C4-2B (cell line): Measurements from ENCODE around the gene SAMM50.

Source experiments
- H3K27ac ChIP-seq: fragments of 450-650 bp; 2 replicates; pipeline ENCODE4 v1.5.1; 2017
- ZFX ChIP-seq: fragments of 450-650 bp; IDR thresholded peaks from 2 replicates; pipeline ENCODE4 v1.6.1; 2017
- TF ChIP-seq, protein P1 (sequence below): fragments of 450-650 bp; conservative IDR thresholded peaks from 2 replicates; pipeline ENCODE4 v1.5.1; 2017; ENCODE audit warnings: mild to moderate bottlenecking

Gene SAMM50

DNA sequence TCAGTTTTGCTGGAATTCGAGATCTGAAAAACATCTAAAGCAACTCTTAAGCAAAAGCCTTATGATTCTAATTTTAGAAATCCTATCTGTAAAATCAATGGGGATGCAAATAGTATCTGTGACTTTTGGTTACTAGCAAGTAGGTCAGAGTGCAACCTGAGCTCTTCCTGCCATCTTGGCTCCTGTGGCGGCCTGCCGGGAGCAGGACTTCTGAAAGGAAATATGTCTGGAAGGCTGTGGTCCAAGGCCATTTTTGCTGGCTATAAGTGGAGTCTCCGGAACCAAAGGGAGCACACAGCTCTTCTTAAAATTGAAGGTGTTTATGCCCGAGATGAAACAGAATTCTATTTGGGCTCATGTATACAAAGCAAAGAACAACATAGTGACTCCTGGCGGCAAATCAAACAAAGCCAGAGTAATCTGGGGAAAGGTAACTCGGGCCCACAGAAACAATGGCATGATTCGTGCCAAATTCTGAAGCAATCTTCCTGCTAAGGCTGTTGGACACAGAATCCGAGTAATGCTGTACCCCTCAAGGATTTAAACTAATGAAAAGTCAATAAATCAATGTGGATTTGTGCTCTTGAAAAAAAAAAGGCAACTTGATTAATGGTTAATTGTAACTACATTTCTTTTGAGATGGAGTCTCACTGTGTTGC lies 1.7 kb downstream of the SAMM50 start:
- no peak overlapping the region for H3K27ac ChIP-seq
- TF ChIP-seq, protein P1, sequence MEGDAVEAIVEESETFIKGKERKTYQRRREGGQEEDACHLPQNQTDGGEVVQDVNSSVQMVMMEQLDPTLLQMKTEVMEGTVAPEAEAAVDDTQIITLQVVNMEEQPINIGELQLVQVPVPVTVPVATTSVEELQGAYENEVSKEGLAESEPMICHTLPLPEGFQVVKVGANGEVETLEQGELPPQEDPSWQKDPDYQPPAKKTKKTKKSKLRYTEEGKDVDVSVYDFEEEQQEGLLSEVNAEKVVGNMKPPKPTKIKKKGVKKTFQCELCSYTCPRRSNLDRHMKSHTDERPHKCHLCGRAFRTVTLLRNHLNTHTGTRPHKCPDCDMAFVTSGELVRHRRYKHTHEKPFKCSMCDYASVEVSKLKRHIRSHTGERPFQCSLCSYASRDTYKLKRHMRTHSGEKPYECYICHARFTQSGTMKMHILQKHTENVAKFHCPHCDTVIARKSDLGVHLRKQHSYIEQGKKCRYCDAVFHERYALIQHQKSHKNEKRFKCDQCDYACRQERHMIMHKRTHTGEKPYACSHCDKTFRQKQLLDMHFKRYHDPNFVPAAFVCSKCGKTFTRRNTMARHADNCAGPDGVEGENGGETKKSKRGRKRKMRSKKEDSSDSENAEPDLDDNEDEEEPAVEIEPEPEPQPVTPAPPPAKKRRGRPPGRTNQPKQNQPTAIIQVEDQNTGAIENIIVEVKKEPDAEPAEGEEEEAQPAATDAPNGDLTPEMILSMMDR, result no peak
- no peak for TF ChIP-seq ZFX

DNA sequence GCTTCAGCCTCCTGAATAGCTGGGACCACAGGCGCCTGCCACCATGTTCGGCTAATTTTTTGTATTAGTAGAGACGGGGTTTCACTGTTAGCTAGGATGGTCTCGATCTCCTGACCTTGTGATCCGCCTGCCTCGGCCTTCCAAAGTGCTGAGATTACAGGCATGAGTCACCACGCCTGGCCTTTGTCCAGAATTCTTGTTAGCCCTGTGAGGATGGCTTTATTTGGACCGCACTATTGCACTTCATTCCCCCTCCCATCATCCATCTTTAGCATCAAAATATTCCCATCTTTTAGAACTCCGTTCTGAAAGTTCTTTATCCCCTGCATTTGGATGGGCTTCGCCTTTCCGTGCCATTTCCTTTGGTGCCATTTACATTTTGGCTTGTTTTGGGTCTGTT lies 2.6 kb downstream of the SAMM50 start:
- no peak overlapping the region for H3K27ac ChIP-seq
- no peak for TF ChIP-seq ZFX
- TF ChIP-seq, protein P1, result no peak

DNA sequence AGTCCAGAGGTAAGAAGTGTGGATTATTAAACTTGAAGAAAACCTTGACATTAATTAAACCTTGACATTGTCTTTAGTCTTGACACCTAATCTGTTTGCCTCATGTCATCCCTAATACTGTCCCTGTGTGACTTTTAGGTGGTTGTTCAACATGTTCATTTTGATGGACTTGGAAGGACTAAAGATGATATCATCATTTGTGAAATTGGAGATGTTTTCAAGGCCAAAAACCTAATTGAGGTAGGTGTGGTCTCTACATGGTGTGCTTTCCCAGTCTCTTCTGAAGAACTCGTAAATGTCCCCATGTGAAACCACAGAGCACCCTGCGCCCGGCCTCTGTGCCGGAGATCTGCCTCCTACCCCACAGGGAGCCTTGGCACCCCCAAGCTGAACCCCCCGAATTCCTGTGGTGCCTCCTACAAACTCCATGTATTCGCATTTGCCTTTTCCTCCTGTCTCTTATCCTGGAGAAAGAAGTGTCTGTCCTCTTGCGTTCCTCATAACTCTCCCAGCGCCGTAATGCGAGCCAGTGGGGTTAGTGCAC lies 9.1 kb downstream of the SAMM50 start:
- no peak overlapping the region for H3K27ac ChIP-seq
- TF ChIP-seq, protein P1, result no peak
- no peak for TF ChIP-seq ZFX

DNA sequence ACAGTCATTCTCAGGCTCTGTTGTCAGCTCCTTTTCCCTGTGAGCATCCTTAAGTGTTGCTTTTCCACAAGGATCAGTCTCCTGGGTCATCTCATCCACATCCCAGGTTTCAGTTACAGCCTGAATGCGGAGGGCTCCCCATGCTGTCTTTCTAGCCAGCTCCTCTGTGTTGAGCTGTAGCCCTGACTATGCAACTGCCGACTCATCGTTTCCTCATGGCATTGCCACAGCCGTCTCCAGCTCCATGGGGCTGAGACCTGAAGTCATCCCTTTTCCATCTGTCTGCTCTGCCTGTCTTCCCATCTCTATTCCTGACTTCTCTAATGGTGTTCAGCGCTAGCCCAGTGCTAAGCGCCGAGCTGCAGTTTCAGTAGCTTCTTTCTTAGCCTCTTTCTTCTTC lies 11.8 kb downstream of the SAMM50 start:
- no peak for TF ChIP-seq ZFX
- TF ChIP-seq, protein P1, result no peak
- no peak overlapping the region for H3K27ac ChIP-seq

DNA sequence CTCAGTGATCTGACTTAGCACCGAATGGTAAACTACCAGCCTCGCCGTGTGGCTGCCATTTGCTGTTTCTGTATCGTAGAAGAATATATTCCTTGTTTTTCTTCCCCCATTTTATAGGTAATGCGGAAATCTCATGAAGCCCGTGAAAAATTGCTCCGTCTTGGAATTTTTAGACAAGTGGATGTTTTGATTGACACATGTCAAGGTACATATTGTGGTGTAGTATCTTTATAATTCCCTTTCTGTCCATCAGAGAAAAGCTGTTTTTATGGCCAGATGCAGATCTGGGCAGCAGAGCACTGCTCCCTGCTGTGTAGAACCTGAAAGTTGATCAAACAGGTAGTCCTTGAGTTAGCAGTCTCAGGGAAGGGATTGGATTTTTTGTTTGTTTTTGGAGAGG lies 13.4 kb downstream of the SAMM50 start:
- TF ChIP-seq, protein P1, result no peak
- no peak for TF ChIP-seq ZFX
- no peak overlapping the region for H3K27ac ChIP-seq

DNA sequence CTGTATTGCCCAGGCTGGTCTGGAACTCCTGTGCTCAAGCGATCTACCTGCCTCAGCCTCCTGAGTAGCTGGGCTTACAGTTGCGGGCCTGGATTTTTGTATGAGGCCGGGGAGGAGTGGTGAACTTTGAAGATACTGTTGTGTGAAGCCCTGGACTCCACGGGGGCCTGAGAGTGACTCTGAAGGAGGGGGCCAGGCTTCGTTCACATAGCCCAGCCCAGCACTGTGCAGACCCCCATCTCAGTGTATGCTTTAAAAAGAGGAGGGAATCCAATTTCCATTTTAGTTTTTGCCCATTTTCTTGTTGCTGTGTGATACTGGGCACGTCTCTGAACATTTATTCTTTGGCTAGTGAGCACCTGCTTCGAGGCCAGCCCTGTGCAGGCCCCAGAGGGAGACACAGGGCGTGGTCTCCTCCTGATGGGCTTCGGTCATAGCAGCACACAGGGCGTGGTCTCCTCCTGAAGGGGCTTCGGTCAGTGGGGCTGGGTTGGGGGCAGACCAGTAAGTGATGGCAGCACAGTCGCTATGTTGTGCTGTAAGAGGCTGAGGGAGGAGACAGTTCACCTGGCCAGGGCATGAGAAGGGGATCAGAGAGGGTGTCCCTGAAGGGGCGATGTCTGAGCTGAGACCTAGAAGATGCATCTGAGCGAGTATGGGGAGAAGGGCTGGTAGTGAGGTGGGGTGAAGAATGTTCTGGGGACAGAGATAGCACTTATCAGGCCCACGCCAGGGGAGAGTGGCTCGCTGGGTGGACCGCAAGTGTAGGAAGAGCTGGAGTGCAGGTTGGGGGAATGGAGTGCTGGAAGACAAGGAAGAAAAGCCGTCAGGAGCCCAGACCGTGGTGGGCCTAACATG lies 14.0 kb downstream of the SAMM50 start:
- H3K27ac ChIP-seq, result no peak overlapping the region
- TF ChIP-seq ZFX, result no peak
- TF ChIP-seq, protein P1, result no peak

DNA sequence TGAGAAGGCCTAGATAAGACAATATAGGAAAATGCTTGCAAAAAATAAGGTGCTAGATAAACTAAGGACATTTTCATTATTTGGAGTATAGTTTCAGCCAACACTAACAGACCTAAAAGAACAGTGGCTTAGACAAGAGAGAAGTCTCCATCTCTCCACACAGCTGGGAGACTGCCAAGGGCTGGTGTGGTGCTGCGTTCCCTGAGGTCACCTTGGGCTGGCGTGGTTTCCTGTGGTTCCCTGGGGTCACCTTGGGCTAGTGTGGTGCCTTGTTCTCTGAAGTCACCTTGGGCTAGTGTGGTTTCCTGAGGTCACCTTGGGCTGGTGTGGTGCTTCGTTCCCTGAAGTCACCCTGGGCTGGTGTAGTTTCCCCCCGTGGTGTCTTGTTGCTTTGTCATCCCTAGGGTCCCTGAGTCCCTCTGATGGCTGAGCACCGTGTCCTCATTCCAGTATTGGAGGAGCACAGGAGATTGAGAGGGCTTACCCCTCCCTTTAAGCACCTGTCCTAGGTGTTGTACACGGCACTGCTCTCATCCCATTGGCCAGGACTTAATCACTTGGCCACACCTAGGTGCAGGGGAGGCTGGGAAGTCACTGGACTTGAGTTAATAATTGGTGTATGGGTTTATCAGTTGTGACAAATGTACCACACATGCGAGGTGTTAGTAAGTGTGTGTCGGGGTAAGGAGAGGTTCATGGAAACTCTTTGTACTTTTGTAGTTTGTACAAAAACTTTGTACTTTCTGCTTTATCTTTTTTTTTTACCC lies 14.9 kb downstream of the SAMM50 start:
- TF ChIP-seq, protein P1, result no peak
- TF ChIP-seq ZFX, result no peak
- H3K27ac ChIP-seq, result no peak overlapping the region
